GM12878 (cell line): ENCODE data around the gene ZNF688. TPM values are rescaled to one million over a fixed set of nuclear protein-coding genes. Genes with fewer than 3 reads are reported as not detected.

Experiments used
- ATAC-seq: fragments of 200-7000 bp; cut with Tn5 transposase; 3 replicates; pipeline ENCODE4 v1.9.1; 2020; ENCODE audit warnings: mild to moderate bottlenecking, moderate library complexity
- BruUV-seq: library from RNA; stranded (reverse); fragments of 400-500 nt; replicated peaks from 2 replicates; lab custom pipeline; 2021; lab: Mats Ljungman, UMichigan
- CTCF ChIA-PET: fragments of 300-600 bp; sonication (Branson Sonifier 250); formaldehyde crosslinking; extraction: SDS; loops from one replicate; lab custom pipeline; 2021; ENCODE audit warnings: inconsistent platforms; lab: Yijun Ruan, JAX
- POLR2A ChIA-PET: fragments of 350-600 bp; formaldehyde crosslinking; extraction: SDS; loops from one replicate; lab custom pipeline; 2021; ENCODE audit warnings: inconsistent platforms; lab: Charles Lee
- RAD21 ChIA-PET: fragments of 300-600 bp; sonication (Branson Sonifier 250); formaldehyde crosslinking; loops from one replicate; lab custom pipeline; 2023; ENCODE audit warnings: antibody characterized with exemption; ENCODE audit not compliant: unreplicated experiment; lab: Charles Lee
- SMC1A ChIA-PET: fragments of 300-600 bp; sonication (Branson Sonifier 250); formaldehyde crosslinking; loops from one replicate; lab custom pipeline; 2023; ENCODE audit not compliant: unreplicated experiment, uncharacterized antibody; lab: Charles Lee
- DNase-seq: peaks from one replicate; pipeline ENCODE4 v3.0.0-alpha.2; 2011; ENCODE audit warnings: low read depth, low spot score
- FAIRE-seq: peaks from 3 replicates; lab custom pipeline; 2011; peaks lifted over from hg19 to GRCh38; lab: Jason Lieb, UNC
- H2AFZ ChIP-seq: 2 replicates; pipeline ENCODE4 v1.6.0; 2011; ENCODE audit warnings: low read depth, low read length, control low read depth; ENCODE audit not compliant: control insufficient read depth
- H3K27ac ChIP-seq: 2 replicates; pipeline ENCODE4 v1.5.1; 2011; ENCODE audit warnings: control low read depth; ENCODE audit not compliant: control insufficient read depth, insufficient read depth
- H3K27me3 ChIP-seq, 2 experiments: replicated peaks in 1 of 2; 2 replicates each; pipeline versions ENCODE4 v1.6.0 to v1.6.1; 2011; ENCODE audit warnings: low read length in 1 of 2; ENCODE audit not compliant: control insufficient read depth in 2 of 2, insufficient read depth in 2 of 2
- H3K36me3 ChIP-seq, 2 experiments: 2 replicates each; pipeline ENCODE4 v1.5.1; 2011; ENCODE audit warnings: low read length in 1 of 2; ENCODE audit not compliant: control insufficient read depth in 2 of 2, insufficient read depth in 2 of 2
- H3K4me1 ChIP-seq: 2 replicates; pipeline ENCODE4 v1.6.1; 2011; ENCODE audit warnings: mild to moderate bottlenecking, low read length, moderate library complexity, mixed read lengths; ENCODE audit not compliant: control insufficient read depth, insufficient read depth
- H3K4me2 ChIP-seq: 2 replicates; pipeline ENCODE4 v1.6.0; 2011; ENCODE audit warnings: control low read depth; ENCODE audit not compliant: control insufficient read depth, insufficient read depth
- H3K4me3 ChIP-seq: fragments of 200-600 bp; sonication (generic); 2 replicates; pipeline ENCODE4 v1.5.1; 2016
- H3K79me2 ChIP-seq: 2 replicates; pipeline ENCODE4 v1.6.0; 2011; ENCODE audit warnings: low read length; ENCODE audit not compliant: control insufficient read depth, insufficient read depth
- H3K9ac ChIP-seq: 2 replicates; pipeline ENCODE4 v1.8.0; 2011; ENCODE audit warnings: low read length, control low read depth, mixed read lengths; ENCODE audit not compliant: control insufficient read depth, insufficient read depth
- H3K9me3 ChIP-seq: replicated peaks from 3 replicates; pipeline ENCODE4 v1.5.1; 2011; ENCODE audit warnings: mild to moderate bottlenecking, low read length; ENCODE audit not compliant: control insufficient read depth, insufficient read depth
- H4K20me1 ChIP-seq: 2 replicates; pipeline ENCODE4 v1.6.0; 2011; ENCODE audit not compliant: control insufficient read depth, insufficient read depth
- BACH1 ChIP-seq: fragments of 450-650 bp; IDR thresholded peaks from 2 replicates; pipeline ENCODE4 v1.6.1; 2017; ENCODE audit warnings: mild to moderate bottlenecking, borderline replicate concordance
- BCL3 ChIP-seq: IDR thresholded peaks from 2 replicates; pipeline ENCODE4 v1.6.1; 2011; ENCODE audit warnings: borderline replicate concordance, low read depth, mild to moderate bottlenecking, moderate library complexity, low read length; ENCODE audit not compliant: insufficient read depth, poor library complexity, severe bottlenecking
- CTCF ChIP-seq, 3 experiments: IDR thresholded peaks in 2 of 3; conservative IDR thresholded peaks in 1 of 3; 2 replicates each; pipeline ENCODE4 v1.5.1; 2011; ENCODE audit warnings: low read depth in 3 of 3, low read length in 3 of 3, mild to moderate bottlenecking in 3 of 3, control low read depth in 2 of 3, moderate library complexity in 2 of 3, inconsistent platforms in 1 of 3, mixed read lengths in 1 of 3; ENCODE audit not compliant: control insufficient read depth in 2 of 3, insufficient read depth in 1 of 3; ENCODE audit errors: extremely low read depth in 1 of 3
- KLF5 ChIP-seq: fragments of 450-650 bp; IDR thresholded peaks from 2 replicates; pipeline ENCODE4 v1.6.1; 2014; ENCODE audit warnings: mild to moderate bottlenecking; ENCODE audit not compliant: partially characterized antibody
- NR2F1 ChIP-seq: fragments of 450-650 bp; conservative IDR thresholded peaks from 2 replicates; pipeline ENCODE4 v1.6.1; 2017; ENCODE audit warnings: mild to moderate bottlenecking
- PBX3 ChIP-seq: IDR thresholded peaks from 2 replicates; pipeline ENCODE4 v1.6.1; 2011; ENCODE audit warnings: mild to moderate bottlenecking, low read depth, low read length, moderate library complexity; ENCODE audit not compliant: insufficient replicate concordance
- SMAD1 ChIP-seq: fragments of 450-650 bp; IDR thresholded peaks from 2 replicates; pipeline ENCODE4 v1.6.1; 2018; ENCODE audit warnings: mild to moderate bottlenecking, low read depth; ENCODE audit not compliant: partially characterized antibody
- SP1 ChIP-seq: IDR thresholded peaks from one replicate; pipeline ENCODE4 v1.6.1; 2011; ENCODE audit warnings: low read depth, low read length
- SRF ChIP-seq, 2 experiments: IDR thresholded peaks; 2 replicates each; pipeline ENCODE4 v1.6.1; 2011; ENCODE audit warnings: low read depth in 2 of 2, low read length in 2 of 2, mild to moderate bottlenecking in 1 of 2, moderate library complexity in 1 of 2
- YBX1 ChIP-seq: fragments of 450-650 bp; IDR thresholded peaks from 2 replicates; pipeline ENCODE4 v1.6.1; 2016; ENCODE audit warnings: antibody characterized with exemption
- ZBTB33 ChIP-seq: fragments of 450-650 bp; IDR thresholded peaks from 2 replicates; pipeline ENCODE4 v1.6.1; 2017; ENCODE audit warnings: mild to moderate bottlenecking
- ZNF207 ChIP-seq: fragments of 450-650 bp; IDR thresholded peaks from 2 replicates; pipeline ENCODE4 v1.6.1; 2014; ENCODE audit warnings: antibody characterized with exemption, mild to moderate bottlenecking, borderline replicate concordance
- WGBS: methylation state at CpG from one replicate; pipeline ENCODE4 v1.1.6; 2016; ENCODE audit warnings: low lambda C conversion rate; ENCODE audit not compliant: insufficient replicate concordance, insufficient coverage; ENCODE audit errors: missing lambda C conversion rate; 5-methylcytosine and 5-hydroxymethylcytosine counted together
- in situ Hi-C: fragments of 300-500 bp; cut with MboI; formaldehyde crosslinking; loops from 9 replicates; pipeline ENCODE4 v1.14.3; 2018; ENCODE audit warnings: mixed read lengths
- intact Hi-C: fragments of 100-400 bp; cut with micrococcal nuclease; formaldehyde crosslinking; loops from one replicate; pipeline ENCODE4 v1.14.2; 2022; ENCODE audit not compliant: unreplicated experiment
- polyA plus RNA-seq, 11 experiments: library from polyadenylated mRNA; depleted of rRNA in 4 of 11; unstranded in 6 of 11; stranded (reverse) in 5 of 11; fragments of >200 nt; fragmentation: Nextera tagmentation in 4 of 11; fragmentation: Illumina TruSeq in 1 of 11; extraction: Ambion mirVana in 4 of 11; extraction: Trizol in 1 of 11; gene quantifications; 1 replicate in 1 of 11; 2 replicates in 10 of 11; pipeline versions ENCODE4 v1.2.1 to v1.2.3, GENCODE V29; 2011 to 2016; ENCODE audit warnings: inconsistent platforms in 2 of 11, missing spikeins in 2 of 11, low read depth in 1 of 11
- total RNA-seq, 4 experiments: library from RNA; depleted of rRNA in 3 of 4; stranded (reverse); fragments of >200 nt in 3 of 4; fragmentation: Illumina TruSeq in 1 of 4; extraction: Trizol in 1 of 4; gene quantifications; 2 replicates each; pipeline versions ENCODE4 v1.2.1 to v1.2.3, GENCODE V29; 2013 to 2021

Gene ZNF688
- total and polyA plus RNA-seq, 10 of the 15 experiments (the other 5 are each of a cell fraction or from before 2014, with no cell fraction given): 0.14 to 17.4 (median 10.6) TPM

GRCh38 chr16:30615358-30616091 is 44.0 kb upstream of the ZNF688 start:
- Histone ChIP-seq H3K27ac (no peak overlapping the region), H3K9me3 (no peaks in the 10 kb centered on the region), H3K79me2 (no peaks in the 10 kb centered on the region), H2AFZ (no peak overlapping the region), H3K27me3 (no peaks in the 10 kb centered on the region), H3K4me3 (no peak overlapping the region), H3K4me2 (no peak overlapping the region), H3K4me1 (no peaks in the 10 kb centered on the region), H3K36me3 (no peaks in the 10 kb centered on the region), H3K9ac (no peak overlapping the region), H4K20me1 (no peaks in the 10 kb centered on the region)
- intact Hi-C loops (no loop called here), in situ Hi-C loops (no loop called here)
- BruUV-seq: no TSS peak
- SMC1A ChIA-PET: interaction anchor here (0.8 to 2.6 kb wide), 7 partner anchors 9 to 324 kb away, joined by 3 to 12 read pairs (median 3); partner anchors contain the start of gene DCTPP1
- no peak for DNase-seq
- CTCF ChIA-PET: interaction anchor here (0.6 to 5.2 kb wide), 27 partner anchors 8 to 572 kb away, joined by 3 to 57 read pairs (median 5); partner anchors contain the start of genes CD2BP2, DCTPP1 and ZNF764
- 22% methylated on average over 12 of the region's 12 CpGs for WGBS
- ATAC-seq: peak; percentile 82
- FAIRE-seq: no peak
- POLR2A ChIA-PET: interaction anchor here (0.5 to 1.5 kb wide), 5 partner anchors 10 to 206 kb away, joined by 3 to 5 read pairs (median 3); partner anchors contain the start of gene PRR14
- RAD21 ChIA-PET: interaction anchor here (0.5 to 4.7 kb wide), 19 partner anchors 12 to 439 kb away, joined by 3 to 29 read pairs (median 3); partner anchors contain the start of genes DCTPP1 and ZNF747
- TF ChIP-seq ZBTB33 (no peak), KLF5 (no peak), ZNF207 (no peak), NR2F1 (no peak), SP1 (no peak), BCL3 (no peak), SMAD1 (no peak), YBX1 (no peak), PBX3 (no peak), BACH1 (no peak), SRF (IDR thresholded peaks at IDR 0.05; ENCODE audit: low read depth in 2 of 2, low read length in 2 of 2) (no peak), CTCF (IDR thresholded peaks at IDR 0.05 in 2 of 3, conservative IDR thresholded peaks at IDR 0.05 in 1 of 3; ENCODE audit: control insufficient read depth in 2 of 3, extremely low read depth in 1 of 3, insufficient read depth in 1 of 3, low read depth in 3 of 3, low read length in 3 of 3) (peak; percentile 72 to 75 (median 74))
